NCI-H2081 (cell line): ENCODE results near the gene MEIS2.

Experiments used
- DNase-seq, 2 experiments: peaks; one replicate each; lab custom pipeline; 2025; lab: John Stamatoyannopoulos, UW

MEIS2 gene

GRCh38 chr15:37098468-37099318 lies 1.7 kb downstream of the MEIS2 start:
- DNase-seq, result peak in 1 of 2 experiments; percentile 44

GRCh38 chr15:37097144-37097919 lies 3.0 kb downstream of the MEIS2 start:
- peak; percentile 29 to 42 for DNase-seq

GRCh38 chr15:37096558-37097143 lies 3.7 kb downstream of the MEIS2 start:
- no peak for DNase-seq

- DNase-seq, result no peak
Observed at GRCh38 chr15:37095770-37096557, 4.4 kb downstream of the MEIS2 start.

GRCh38 chr15:37094915-37095711 lies 5.2 kb downstream of the MEIS2 start:
- no peak for DNase-seq

- no peak for DNase-seq
Observed at GRCh38 chr15:37094333-37094914, 5.9 kb downstream of the MEIS2 start.

- no peak for DNase-seq
Observed at GRCh38 chr15:37093480-37094332, 6.6 kb downstream of the MEIS2 start.

- DNase-seq, result no peak
Observed at GRCh38 chr15:37090543-37091175, 9.7 kb downstream of the MEIS2 start.

GRCh38 chr15:37088436-37088835 lies 11.9 kb downstream of the MEIS2 start:
- no peak for DNase-seq

GRCh38 chr15:37087131-37087588 lies 13.2 kb downstream of the MEIS2 start:
- no peak for DNase-seq

- DNase-seq, result no peak
Observed at GRCh38 chr15:37086521-37086920, 13.8 kb downstream of the MEIS2 start.

GRCh38 chr15:37086120-37086519 lies 14.2 kb downstream of the MEIS2 start:
- DNase-seq, result no peak

GRCh38 chr15:37084602-37085001 lies 15.7 kb downstream of the MEIS2 start:
- no peak for DNase-seq

GRCh38 chr15:37083610-37084009 lies 16.7 kb downstream of the MEIS2 start:
- DNase-seq, result no peak

GRCh38 chr15:37081983-37082382 lies 18.4 kb downstream of the MEIS2 start:
- DNase-seq, result no peak

- DNase-seq, result no peak
Observed at GRCh38 chr15:37080261-37080921, 20.0 kb downstream of the MEIS2 start.

- DNase-seq, result no peak
Observed at GRCh38 chr15:37079726-37080125, 20.6 kb downstream of the MEIS2 start.

GRCh38 chr15:37078566-37078965 lies 21.8 kb downstream of the MEIS2 start:
- no peak for DNase-seq
